Occipital lobe (tissue), 2 donors: Measurements from ENCODE around the gene NPIPB6. TPM values are rescaled to one million over a fixed set of nuclear protein-coding genes. Genes with fewer than 3 reads are reported as not detected.
"Not testable (repeated sequence)": the region's sequence is repeated elsewhere in the genome, so short reads cannot be mapped to it uniquely, and the experiment has no call there.

Experiments
- DNase-seq: peaks from one replicate; lab custom pipeline; 2025; lab: John Stamatoyannopoulos, UW
- total RNA-seq: library from RNA; depleted of rRNA; stranded (reverse); fragments of >200 nt; gene quantifications from one replicate; pipeline ENCODE4 v1.2.3, GENCODE V29; 2014

Gene NPIPB6
- total RNA-seq = not detected

- not testable (repeated sequence) for DNase-seq
Observed at GRCh38 chr16:28363408-28363807, at the start of gene NPIPB6. Gene NPIPB6, minus strand, starts transcription at chr16:28363508. Its CDS starts 686 bp downstream, at chr16:28362822.

- not testable (repeated sequence) for DNase-seq
Observed at GRCh38 chr16:28403220-28404072, 40.1 kb upstream of the NPIPB6 start, which contains the start of gene EIF3CL. Gene EIF3CL, minus strand, starts transcription at chr16:28403841. Its CDS starts 223 bp downstream, at chr16:28403618.

- not testable (repeated sequence) for DNase-seq
Observed at GRCh38 chr16:28392054-28392453, 28.7 kb upstream of the NPIPB6 start.

- not testable (repeated sequence) for DNase-seq
Observed at GRCh38 chr16:28382177-28382867, 19.0 kb upstream of the NPIPB6 start.

- DNase-seq = not testable (repeated sequence)
Observed at GRCh38 chr16:28377822-28378221, 14.5 kb upstream of the NPIPB6 start.

- DNase-seq = not testable (repeated sequence)
Observed at GRCh38 chr16:28377108-28377625, 13.9 kb upstream of the NPIPB6 start.

- not testable (repeated sequence) for DNase-seq
Observed at GRCh38 chr16:28375115-28375514, 11.8 kb upstream of the NPIPB6 start.

- not testable (repeated sequence) for DNase-seq
Observed at GRCh38 chr16:28374281-28374680, 11.0 kb upstream of the NPIPB6 start.

GRCh38 chr16:28367926-28368325, 4.6 kb upstream of the NPIPB6 start:
- DNase-seq = not testable (repeated sequence)

- DNase-seq = not testable (repeated sequence)
Observed at GRCh38 chr16:28364268-28365173, 1.2 kb upstream of the NPIPB6 start.

- not testable (repeated sequence) for DNase-seq
Observed at GRCh38 chr16:28362600-28362999, 708 bp downstream of the NPIPB6 start.

GRCh38 chr16:28338230-28338629, 25.1 kb downstream of the NPIPB6 start:
- DNase-seq = not testable (repeated sequence)

- not testable (repeated sequence) for DNase-seq
Observed at GRCh38 chr16:28336940-28337710, 26.2 kb downstream of the NPIPB6 start.

GRCh38 chr16:28335678-28336077, 27.6 kb downstream of the NPIPB6 start:
- DNase-seq = not testable (repeated sequence)

- DNase-seq = not testable (repeated sequence)
Observed at GRCh38 chr16:28332632-28333031, 30.7 kb downstream of the NPIPB6 start.

GRCh38 chr16:28330981-28331380, 32.3 kb downstream of the NPIPB6 start:
- not testable (repeated sequence) for DNase-seq

GRCh38 chr16:28330232-28330631, 33.1 kb downstream of the NPIPB6 start:
- not testable (repeated sequence) for DNase-seq

- DNase-seq = no peak
Observed at GRCh38 chr16:28326881-28327610, 36.3 kb downstream of the NPIPB6 start.

- DNase-seq = no peak
Observed at GRCh38 chr16:28324887-28325279, 38.4 kb downstream of the NPIPB6 start.
